Panc1 (cell line): Measurements from ENCODE around the gene PLXNA2. TPM values are rescaled to one million over a fixed set of nuclear protein-coding genes. Genes with fewer than 3 reads are reported as not detected.

Experiments
- ATAC-seq: fragments of 200-7000 bp; cut with Tn5 transposase; 2 replicates; pipeline ENCODE4 v1.9.1; 2020; ENCODE audit warnings: mild to moderate bottlenecking, moderate library complexity
- BruUV-seq: library from RNA; stranded (reverse); fragments of 400-500 nt; replicated peaks from 2 replicates; lab custom pipeline; 2021; lab: Mats Ljungman, UMichigan
- CTCF ChIA-PET: fragments of 300-600 bp; sonication (Branson Sonifier 250); formaldehyde crosslinking; loops from one replicate; lab custom pipeline; 2022; ENCODE audit warnings: antibody characterized with exemption; lab: Charles Lee
- POLR2A ChIA-PET: fragments of 300-600 bp; sonication (Branson Sonifier 250); formaldehyde crosslinking; loops from one replicate; lab custom pipeline; 2022; ENCODE audit warnings: antibody characterized with exemption; lab: Charles Lee
- DNase-seq: peaks from one replicate; pipeline ENCODE4 v3.0.0-alpha.2; 2010; ENCODE audit warnings: low read depth, low spot score
- H3K27ac ChIP-seq: 2 replicates; pipeline ENCODE4 v1.5.1; 2011; ENCODE audit warnings: mild to moderate bottlenecking, low read length, inconsistent platforms
- H3K27me3 ChIP-seq: fragments of 200-500 bp; sonication (Bioruptor generic); 2 replicates; pipeline ENCODE4 v1.6.0; 2014; ENCODE audit warnings: low read length, inconsistent platforms; ENCODE audit not compliant: control insufficient read depth, insufficient read depth
- H3K36me3 ChIP-seq: fragments of 200-500 bp; sonication (Bioruptor generic); 2 replicates; pipeline ENCODE4 v1.5.1; 2014; ENCODE audit warnings: inconsistent platforms, mild to moderate bottlenecking, low read length, moderate library complexity; ENCODE audit not compliant: control insufficient read depth, insufficient read depth
- H3K4me1 ChIP-seq: 2 replicates; pipeline ENCODE4 v1.5.1; 2011; ENCODE audit warnings: inconsistent platforms, mild to moderate bottlenecking, low read length, moderate library complexity; ENCODE audit not compliant: control insufficient read depth, insufficient read depth
- H3K4me3 ChIP-seq, 2 experiments: 2 replicates each; pipeline ENCODE4 v1.5.1; 2011 to 2012; ENCODE audit warnings: low read depth in 2 of 2, low read length in 2 of 2, mild to moderate bottlenecking in 2 of 2, inconsistent platforms in 1 of 2, moderate library complexity in 1 of 2
- H3K9me3 ChIP-seq: fragments of 200-500 bp; sonication (Bioruptor generic); 2 replicates; pipeline ENCODE4 v1.5.1; 2014; ENCODE audit warnings: low read depth, mild to moderate bottlenecking, inconsistent platforms, low read length, moderate library complexity; ENCODE audit not compliant: control insufficient read depth, insufficient read depth
- POLR2AphosphoS5 ChIP-seq: IDR thresholded peaks from 2 replicates; pipeline ENCODE4 v1.6.1; 2012; ENCODE audit warnings: mild to moderate bottlenecking, low read depth, low read length, moderate library complexity
- SIN3A ChIP-seq: IDR thresholded peaks from 2 replicates; pipeline ENCODE4 v1.6.1; 2012; ENCODE audit warnings: low read depth, mild to moderate bottlenecking, low read length, moderate library complexity, borderline replicate concordance; ENCODE audit not compliant: insufficient read depth
- TCF7L2 ChIP-seq: IDR thresholded peaks from 2 replicates; pipeline ENCODE4 v1.6.1; 2011; ENCODE audit warnings: mild to moderate bottlenecking, low read depth, low read length, inconsistent platforms
- in situ Hi-C: cut with HindIII; loops from 2 replicates; pipeline ENCODE4 v1.10.0; 2016; ENCODE audit warnings: low sequenced_read_pairs, low pct_unique_long_range_greater_than_20kb
- intact Hi-C: fragments of 100-400 bp; cut with micrococcal nuclease; formaldehyde crosslinking; loops from one replicate; pipeline ENCODE4 v1.10.0; 2022; ENCODE audit not compliant: unreplicated experiment
- total RNA-seq: library from RNA; stranded (reverse); gene quantifications from one replicate; pipeline ENCODE4 v1.2.1, GENCODE V29; 2021; ENCODE audit not compliant: unreplicated experiment
- TF ChIP-seq, protein P1 (sequence below), 2 experiments: IDR thresholded peaks; 2 replicates each; pipeline ENCODE4 v1.6.1; 2011 to 2012; ENCODE audit warnings: low read depth in 2 of 2, control low read depth in 1 of 2, low read length in 1 of 2, mild to moderate bottlenecking in 1 of 2, moderate library complexity in 1 of 2; ENCODE audit not compliant: insufficient read depth in 1 of 2
- TF ChIP-seq, protein P2 (sequence below): fragments of 450-650 bp; IDR thresholded peaks from 2 replicates; pipeline ENCODE4 v1.5.1; 2017; ENCODE audit warnings: mild to moderate bottlenecking

The PLXNA2 gene
- total RNA-seq, 1 experiment from 2014 or later, result 0.98 TPM

DNA sequence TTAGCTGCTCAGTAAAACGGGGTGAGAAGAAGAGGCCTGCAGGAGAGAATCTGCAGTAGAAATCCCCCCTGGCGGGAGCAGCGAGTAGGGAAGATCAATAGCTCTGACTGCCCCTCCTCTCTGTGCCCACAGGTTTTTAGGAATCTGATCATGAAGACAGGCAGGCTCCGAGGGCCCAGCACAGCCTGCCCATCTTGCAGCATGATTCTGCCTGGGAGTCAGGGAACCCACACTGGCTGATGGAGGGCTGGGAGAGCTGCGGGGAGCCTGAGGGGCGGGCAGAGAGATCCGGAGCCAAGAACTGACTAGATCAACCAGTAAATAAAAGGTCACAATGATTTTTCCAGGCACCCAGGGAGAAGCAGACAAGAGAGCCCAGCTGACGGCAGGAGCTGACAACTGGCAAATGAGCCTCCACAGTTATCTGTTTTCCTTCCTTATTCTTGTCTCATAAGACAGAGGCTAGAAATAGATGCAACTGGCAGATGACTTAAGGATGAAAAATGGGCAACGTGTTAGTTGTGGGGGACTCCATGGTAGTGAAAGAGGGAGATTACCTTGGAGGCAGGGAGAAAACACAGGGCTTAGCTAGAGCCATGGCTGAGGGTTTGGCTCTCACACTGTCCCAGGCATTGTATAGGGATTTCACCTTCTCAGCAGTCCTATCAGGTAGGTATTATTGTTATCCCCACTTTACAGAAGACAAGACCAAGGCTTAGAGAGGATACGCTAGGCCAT, 116.2 kb downstream of the PLXNA2 start:
- Histone ChIP-seq H3K4me1 (no peaks in the 10 kb centered on the region), H3K27me3 (no peaks in the 10 kb centered on the region), H3K36me3 (no peaks in the 10 kb centered on the region), H3K4me3 (no peak overlapping the region), H3K27ac (no peak overlapping the region), H3K9me3 (no peaks in the 10 kb centered on the region)
- in situ Hi-C loops, result no loop called here
- ATAC-seq (no peak), DNase-seq (no peak)
- TF ChIP-seq, protein P1, sequence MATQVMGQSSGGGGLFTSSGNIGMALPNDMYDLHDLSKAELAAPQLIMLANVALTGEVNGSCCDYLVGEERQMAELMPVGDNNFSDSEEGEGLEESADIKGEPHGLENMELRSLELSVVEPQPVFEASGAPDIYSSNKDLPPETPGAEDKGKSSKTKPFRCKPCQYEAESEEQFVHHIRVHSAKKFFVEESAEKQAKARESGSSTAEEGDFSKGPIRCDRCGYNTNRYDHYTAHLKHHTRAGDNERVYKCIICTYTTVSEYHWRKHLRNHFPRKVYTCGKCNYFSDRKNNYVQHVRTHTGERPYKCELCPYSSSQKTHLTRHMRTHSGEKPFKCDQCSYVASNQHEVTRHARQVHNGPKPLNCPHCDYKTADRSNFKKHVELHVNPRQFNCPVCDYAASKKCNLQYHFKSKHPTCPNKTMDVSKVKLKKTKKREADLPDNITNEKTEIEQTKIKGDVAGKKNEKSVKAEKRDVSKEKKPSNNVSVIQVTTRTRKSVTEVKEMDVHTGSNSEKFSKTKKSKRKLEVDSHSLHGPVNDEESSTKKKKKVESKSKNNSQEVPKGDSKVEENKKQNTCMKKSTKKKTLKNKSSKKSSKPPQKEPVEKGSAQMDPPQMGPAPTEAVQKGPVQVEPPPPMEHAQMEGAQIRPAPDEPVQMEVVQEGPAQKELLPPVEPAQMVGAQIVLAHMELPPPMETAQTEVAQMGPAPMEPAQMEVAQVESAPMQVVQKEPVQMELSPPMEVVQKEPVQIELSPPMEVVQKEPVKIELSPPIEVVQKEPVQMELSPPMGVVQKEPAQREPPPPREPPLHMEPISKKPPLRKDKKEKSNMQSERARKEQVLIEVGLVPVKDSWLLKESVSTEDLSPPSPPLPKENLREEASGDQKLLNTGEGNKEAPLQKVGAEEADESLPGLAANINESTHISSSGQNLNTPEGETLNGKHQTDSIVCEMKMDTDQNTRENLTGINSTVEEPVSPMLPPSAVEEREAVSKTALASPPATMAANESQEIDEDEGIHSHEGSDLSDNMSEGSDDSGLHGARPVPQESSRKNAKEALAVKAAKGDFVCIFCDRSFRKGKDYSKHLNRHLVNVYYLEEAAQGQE (IDR thresholded peaks at IDR 0.05; ENCODE audit: insufficient read depth in 1 of 2, low read depth in 2 of 2, low read length in 1 of 2), result no peak
- TF ChIP-seq SIN3A (no peak), POLR2AphosphoS5 (no peak), TCF7L2 (no peak)
- ChIA-PET POLR2A (no interaction called here), CTCF (no interaction called here)
- intact Hi-C loops, result no loop called here
- no TSS peak for BruUV-seq

DNA sequence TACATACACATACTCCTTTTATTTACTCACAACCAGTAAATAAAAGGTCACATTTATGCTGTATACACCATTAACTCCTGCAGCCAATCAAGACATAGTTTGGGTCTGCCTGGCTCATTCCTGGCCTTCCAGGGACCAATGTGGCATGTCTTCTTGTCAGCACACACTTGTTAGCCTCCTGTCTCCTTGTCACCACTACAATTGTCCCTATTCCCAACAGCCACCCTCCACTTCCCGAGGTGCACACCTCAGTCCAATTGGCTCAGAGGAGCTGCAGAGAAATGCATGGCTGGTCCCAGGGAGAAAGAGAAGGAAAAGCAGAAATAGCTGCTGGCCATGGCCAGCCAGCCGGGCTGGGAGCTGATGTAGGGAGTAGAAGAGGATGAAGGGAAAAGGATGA, 116.9 kb downstream of the PLXNA2 start:
- Histone ChIP-seq H3K36me3 (no peaks in the 10 kb centered on the region), H3K27ac (no peak overlapping the region), H3K4me3 (no peak overlapping the region), H3K9me3 (no peaks in the 10 kb centered on the region), H3K4me1 (no peaks in the 10 kb centered on the region), H3K27me3 (no peaks in the 10 kb centered on the region)
- intact Hi-C loops (no loop called here), in situ Hi-C loops (no loop called here)
- ChIA-PET CTCF (no interaction called here), POLR2A (no interaction called here)
- no TSS peak for BruUV-seq
- DNase-seq (no peak), ATAC-seq (no peak)
- no peak for TF ChIP-seq POLR2AphosphoS5
- TF ChIP-seq, protein P2, sequence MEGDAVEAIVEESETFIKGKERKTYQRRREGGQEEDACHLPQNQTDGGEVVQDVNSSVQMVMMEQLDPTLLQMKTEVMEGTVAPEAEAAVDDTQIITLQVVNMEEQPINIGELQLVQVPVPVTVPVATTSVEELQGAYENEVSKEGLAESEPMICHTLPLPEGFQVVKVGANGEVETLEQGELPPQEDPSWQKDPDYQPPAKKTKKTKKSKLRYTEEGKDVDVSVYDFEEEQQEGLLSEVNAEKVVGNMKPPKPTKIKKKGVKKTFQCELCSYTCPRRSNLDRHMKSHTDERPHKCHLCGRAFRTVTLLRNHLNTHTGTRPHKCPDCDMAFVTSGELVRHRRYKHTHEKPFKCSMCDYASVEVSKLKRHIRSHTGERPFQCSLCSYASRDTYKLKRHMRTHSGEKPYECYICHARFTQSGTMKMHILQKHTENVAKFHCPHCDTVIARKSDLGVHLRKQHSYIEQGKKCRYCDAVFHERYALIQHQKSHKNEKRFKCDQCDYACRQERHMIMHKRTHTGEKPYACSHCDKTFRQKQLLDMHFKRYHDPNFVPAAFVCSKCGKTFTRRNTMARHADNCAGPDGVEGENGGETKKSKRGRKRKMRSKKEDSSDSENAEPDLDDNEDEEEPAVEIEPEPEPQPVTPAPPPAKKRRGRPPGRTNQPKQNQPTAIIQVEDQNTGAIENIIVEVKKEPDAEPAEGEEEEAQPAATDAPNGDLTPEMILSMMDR, result no peak
- TF ChIP-seq SIN3A, result no peak
- TF ChIP-seq, protein P1 (IDR thresholded peaks at IDR 0.05; ENCODE audit: insufficient read depth in 1 of 2, low read depth in 2 of 2, low read length in 1 of 2), result no peak
- no peak for TF ChIP-seq TCF7L2
